Measurements from ENCODE around the gene IL1R1.

Gene IL1R1

DNA sequence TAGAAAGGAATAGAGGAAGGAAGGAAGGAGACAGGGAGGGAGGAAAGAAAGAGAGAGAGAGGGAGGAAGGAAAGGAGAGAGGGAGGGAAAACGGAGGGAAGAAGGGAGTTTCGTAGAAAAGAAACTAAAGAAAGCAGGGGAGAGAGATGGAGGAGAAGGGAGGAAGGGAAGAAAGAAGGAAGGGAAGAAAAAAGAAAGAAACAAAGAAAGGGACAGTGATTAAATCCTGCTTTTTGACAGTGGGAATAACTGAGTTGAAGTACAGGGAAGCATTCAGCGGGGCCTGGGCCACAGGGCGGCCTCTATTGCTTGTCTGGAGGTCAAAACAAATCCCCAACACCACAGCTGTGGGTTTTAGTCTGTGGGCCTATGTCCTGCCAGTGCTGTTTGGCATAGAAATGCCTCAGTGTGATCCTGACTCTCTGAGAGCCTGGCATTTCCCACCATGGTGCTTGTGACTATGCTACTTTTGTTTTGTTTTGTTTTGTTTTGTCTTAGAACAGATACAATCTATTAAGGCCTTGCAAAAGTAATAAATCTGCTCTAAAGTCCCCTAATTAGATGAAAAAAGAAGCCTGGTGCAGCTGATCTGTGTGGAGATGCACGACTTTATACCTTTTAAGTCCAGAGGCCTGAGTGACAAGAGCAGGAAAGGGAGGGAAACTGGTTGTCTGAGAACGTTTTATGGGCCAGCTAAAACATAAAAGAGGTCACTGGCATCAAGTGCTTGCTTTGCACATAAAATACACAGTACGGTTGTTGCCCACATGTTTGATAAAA is 84.3 kb downstream of the IL1R1 start:
- peaks cover 26% of the 10 kb centered on the region for H3K4me1 ChIP-seq (ENCODE audit: insufficient read depth, low read length)
- H3K9ac ChIP-seq (ENCODE audit: low read length) = no peak overlapping the region
- H3K36me3 ChIP-seq (ENCODE audit: insufficient read depth, low read length) = no peaks in the 10 kb centered on the region
- H3K27me3 ChIP-seq (ENCODE audit: control insufficient read depth in 1 of 2, insufficient read depth in 2 of 2, low read length in 2 of 2) = no peaks in the 10 kb centered on the region
- peak overlapping the region in 1 of 2 donors; percentile 28 for H3K4me3 ChIP-seq (ENCODE audit: low read depth in 1 of 2, low read length in 2 of 2)
- H3K9me3 ChIP-seq (ENCODE audit: low read length) = no peaks in the 10 kb centered on the region
- peak overlapping the region; percentile 72 for H3K27ac ChIP-seq (ENCODE audit: low read depth, low read length)

DNA sequence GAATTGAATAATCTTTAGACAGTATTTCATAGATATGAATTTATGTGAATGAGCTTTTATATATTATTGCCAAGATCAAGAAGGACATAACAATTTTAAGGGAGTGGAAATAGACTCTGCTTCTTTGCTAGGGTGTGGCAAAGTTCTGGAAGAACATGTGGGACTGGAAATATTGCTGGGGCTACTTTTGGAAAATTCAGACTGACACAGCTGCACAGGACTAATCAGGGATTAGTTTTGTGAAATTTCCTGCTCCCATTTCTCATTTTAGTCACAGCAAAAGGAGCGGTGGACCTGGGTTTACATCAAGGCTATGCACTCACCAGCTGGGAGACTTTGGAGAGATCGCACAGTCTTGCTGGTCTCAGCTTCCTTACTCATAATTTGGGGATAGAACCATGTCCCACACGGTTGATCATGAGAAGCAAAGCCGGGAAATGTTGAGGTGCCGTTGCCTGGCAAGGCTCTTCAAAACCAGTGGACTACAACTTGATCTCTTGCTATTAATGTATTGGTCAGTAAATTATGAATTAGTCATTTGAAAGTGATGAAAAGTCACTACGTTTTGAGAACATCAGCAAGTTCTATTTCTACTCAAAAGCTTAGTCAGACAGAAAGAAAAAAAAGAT is 86.7 kb downstream of the IL1R1 start:
- Histone ChIP-seq H3K9ac (ENCODE audit: low read length) (no peak overlapping the region), H3K4me1 (ENCODE audit: insufficient read depth, low read length) (peaks cover 26% of the 10 kb centered on the region), H3K9me3 (ENCODE audit: low read length) (no peaks in the 10 kb centered on the region), H3K27me3 (ENCODE audit: control insufficient read depth in 1 of 2, insufficient read depth in 2 of 2, low read length in 2 of 2) (no peaks in the 10 kb centered on the region), H3K36me3 (ENCODE audit: insufficient read depth, low read length) (no peaks in the 10 kb centered on the region), H3K4me3 (ENCODE audit: low read depth in 1 of 2, low read length in 2 of 2) (no peak overlapping the region), H3K27ac (ENCODE audit: low read depth, low read length) (no peak overlapping the region)

Measured in muscle layer of colon (tissue), 2 donors.